Natural killer cell (primary cell): ENCODE data around the gene PIK3R2. TPM values are rescaled to one million over a fixed set of nuclear protein-coding genes. Genes with fewer than 3 reads are reported as not detected.

ENCODE experiments used
- ATAC-seq, 3 donors: fragments of 150-1000 bp in 2 of 3; fragments of 200-7000 bp in 1 of 3; cut with Tn5 transposase; 1 replicate in 1 of 3; 2 replicates in 2 of 3; pipeline ENCODE4 v1.10.0; 2021; ENCODE audit warnings: mild to moderate bottlenecking in 2 of 3, moderate library complexity in 2 of 3
- DNase-seq, 2 donors: peaks; one replicate each; pipeline versions ENCODE4 v3.0.0 to v3.0.0-alpha.2; 2013 to 2021; ENCODE audit warnings: mixed read lengths in 1 of 2
- H3K27ac ChIP-seq: one replicate; pipeline ENCODE4 v1.5.1; 2013; ENCODE audit warnings: mild to moderate bottlenecking, low read length
- H3K27me3 ChIP-seq: one replicate; pipeline ENCODE4 v1.6.1; 2013; ENCODE audit warnings: low read length; ENCODE audit not compliant: control insufficient read depth, insufficient read depth
- H3K36me3 ChIP-seq: one replicate; pipeline ENCODE4 v1.6.1; 2013; ENCODE audit warnings: low read length; ENCODE audit not compliant: control insufficient read depth, insufficient read depth
- H3K4me1 ChIP-seq: one replicate; pipeline ENCODE4 v1.6.1; 2013; ENCODE audit warnings: low read length; ENCODE audit not compliant: control insufficient read depth, insufficient read depth
- H3K4me3 ChIP-seq: one replicate; pipeline ENCODE4 v1.5.1; 2013; ENCODE audit warnings: low read length
- H3K9me3 ChIP-seq: one replicate; pipeline ENCODE4 v1.6.1; 2013; ENCODE audit warnings: low read length; ENCODE audit not compliant: control insufficient read depth, insufficient read depth
- H3K27ac Mint-ChIP-seq, 2 donors: one replicate each; pipeline ENCODE4 v1.8.0; 2022; ENCODE audit warnings: mild to moderate bottlenecking in 2 of 2, mixed read lengths in 2 of 2, moderate library complexity in 1 of 2
- H3K27me3 Mint-ChIP-seq, 2 donors: one replicate each; pipeline ENCODE4 v1.8.0; 2022; ENCODE audit warnings: low read depth in 2 of 2, mixed read lengths in 2 of 2
- H3K36me3 Mint-ChIP-seq: one replicate; pipeline ENCODE4 v1.8.0; 2022; ENCODE audit warnings: mixed read lengths
- H3K4me1 Mint-ChIP-seq, 2 donors: one replicate each; pipeline ENCODE4 v1.8.0; 2022; ENCODE audit warnings: mixed read lengths in 2 of 2
- H3K4me3 Mint-ChIP-seq: one replicate; pipeline ENCODE4 v1.8.0; 2022; ENCODE audit warnings: mild to moderate bottlenecking, moderate library complexity, mixed read lengths
- H3K9me3 Mint-ChIP-seq, 2 donors: one replicate each; pipeline ENCODE4 v1.8.0; 2022; ENCODE audit warnings: mixed read lengths in 2 of 2
- WGBS: methylation state at CpG from one replicate; pipeline ENCODE4 v1.1.7; 2013; ENCODE audit warnings: missing lambda C conversion rate; ENCODE audit not compliant: insufficient coverage; 5-methylcytosine and 5-hydroxymethylcytosine counted together
- intact Hi-C: fragments of 100-400 bp; cut with micrococcal nuclease; formaldehyde crosslinking; loops from one replicate; pipeline ENCODE4 v1.14.2; 2022
- total RNA-seq, 4 donors: library from RNA; stranded (reverse); fragments of 120-200 nt in 1 of 4; gene quantifications; one replicate each; pipeline versions ENCODE4 v1.2.3 to v1.2.4, GENCODE V29; 2013 to 2022
- TF ChIP-seq, protein P1 (sequence below): fragments of 200-600 bp; IDR thresholded peaks from one replicate; pipeline ENCODE4 v1.8.0; 2022; ENCODE audit warnings: antibody characterized with exemption

The PIK3R2 gene
- total RNA-seq, 3 donors from 2014 or later (not counting 1 experiment from before 2014, with no cell fraction given) = 12.3 to 26.4 (median 16.0) TPM

DNA sequence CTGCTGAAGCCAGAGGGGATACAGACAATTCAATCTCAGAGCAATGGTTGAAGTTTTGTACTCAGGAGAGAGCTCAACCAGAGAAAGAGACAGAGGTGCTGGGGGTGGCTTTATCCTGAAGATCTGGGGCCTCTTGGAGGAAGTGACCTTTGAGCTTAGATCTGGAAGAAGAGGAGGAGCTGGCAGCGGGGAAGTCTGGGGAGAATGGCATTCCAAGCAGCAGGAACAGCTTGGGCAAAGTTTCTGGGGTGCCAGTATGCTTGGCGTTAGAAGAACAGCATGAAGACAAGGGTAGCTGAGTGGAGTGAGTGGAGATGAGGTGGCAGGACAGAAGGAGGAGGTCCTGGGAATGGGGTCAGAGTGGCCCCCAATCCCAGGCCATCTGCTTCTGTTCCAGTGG is 44.1 kb upstream of the PIK3R2 start:
- H3K4me3 Mint-ChIP-seq = peak overlapping the region; percentile 87
- peaks cover 53% of the 10 kb centered on the region for H3K4me1 ChIP-seq
- peak overlapping the region; percentile 49 to 84 for H3K27ac Mint-ChIP-seq
- H3K9me3 Mint-ChIP-seq = no peaks in the 10 kb centered on the region
- peak overlapping the region; percentile 16 for H3K27ac ChIP-seq
- H3K4me1 Mint-ChIP-seq = peaks cover 0 to 25% of the 10 kb centered on the region in 2 donors
- H3K27me3 ChIP-seq = no peaks in the 10 kb centered on the region
- H3K9me3 ChIP-seq = no peaks in the 10 kb centered on the region
- TF ChIP-seq, protein P1, sequence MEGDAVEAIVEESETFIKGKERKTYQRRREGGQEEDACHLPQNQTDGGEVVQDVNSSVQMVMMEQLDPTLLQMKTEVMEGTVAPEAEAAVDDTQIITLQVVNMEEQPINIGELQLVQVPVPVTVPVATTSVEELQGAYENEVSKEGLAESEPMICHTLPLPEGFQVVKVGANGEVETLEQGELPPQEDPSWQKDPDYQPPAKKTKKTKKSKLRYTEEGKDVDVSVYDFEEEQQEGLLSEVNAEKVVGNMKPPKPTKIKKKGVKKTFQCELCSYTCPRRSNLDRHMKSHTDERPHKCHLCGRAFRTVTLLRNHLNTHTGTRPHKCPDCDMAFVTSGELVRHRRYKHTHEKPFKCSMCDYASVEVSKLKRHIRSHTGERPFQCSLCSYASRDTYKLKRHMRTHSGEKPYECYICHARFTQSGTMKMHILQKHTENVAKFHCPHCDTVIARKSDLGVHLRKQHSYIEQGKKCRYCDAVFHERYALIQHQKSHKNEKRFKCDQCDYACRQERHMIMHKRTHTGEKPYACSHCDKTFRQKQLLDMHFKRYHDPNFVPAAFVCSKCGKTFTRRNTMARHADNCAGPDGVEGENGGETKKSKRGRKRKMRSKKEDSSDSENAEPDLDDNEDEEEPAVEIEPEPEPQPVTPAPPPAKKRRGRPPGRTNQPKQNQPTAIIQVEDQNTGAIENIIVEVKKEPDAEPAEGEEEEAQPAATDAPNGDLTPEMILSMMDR = no peak
- WGBS = 91% methylated on average over 2 of the region's 2 CpGs
- no peak overlapping the region for H3K4me3 ChIP-seq
- H3K27me3 Mint-ChIP-seq = no peaks in the 10 kb centered on the region
- H3K36me3 Mint-ChIP-seq = no peaks in the 10 kb centered on the region
- DNase-seq (no peak), ATAC-seq (no peak)
- no peaks in the 10 kb centered on the region for H3K36me3 ChIP-seq
- intact Hi-C loops = no loop called here

DNA sequence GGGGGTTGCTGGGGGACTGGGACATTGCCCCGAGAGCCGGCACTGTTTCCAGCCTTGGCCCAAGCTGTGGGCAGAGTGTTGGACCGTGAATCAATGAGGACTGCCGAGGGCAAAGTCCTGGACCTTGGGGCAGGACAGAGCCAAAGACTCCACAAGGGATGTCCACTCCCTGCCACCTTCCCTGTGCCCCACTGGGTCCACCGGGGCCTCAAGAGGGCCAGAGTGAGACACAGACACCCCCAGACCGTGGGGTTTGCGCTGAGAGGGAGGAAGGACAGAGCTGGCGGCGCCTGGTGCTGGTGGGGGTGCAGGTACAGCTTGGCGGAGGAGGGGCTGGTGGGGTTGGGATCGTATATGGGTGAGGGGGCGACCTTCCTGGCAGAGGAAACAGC is 43.6 kb upstream of the PIK3R2 start:
- Histone ChIP-seq H3K9me3 (no peaks in the 10 kb centered on the region), H3K27me3 (no peaks in the 10 kb centered on the region), H3K4me1 (peaks cover 49% of the 10 kb centered on the region), H3K4me3 (peak overlapping the region; percentile 23), H3K27ac (no peak overlapping the region), H3K36me3 (no peaks in the 10 kb centered on the region)
- Mint-ChIP-seq H3K27me3 (no peaks in the 10 kb centered on the region), H3K36me3 (no peaks in the 10 kb centered on the region), H3K4me1 (peaks cover 0 to 25% of the 10 kb centered on the region in 2 donors), H3K9me3 (no peaks in the 10 kb centered on the region), H3K27ac (peak overlapping the region; percentile 49 to 84), H3K4me3 (peak overlapping the region; percentile 87)
- TF ChIP-seq, protein P1 = no peak
- intact Hi-C loops = no loop called here
- DNase-seq (no peak), ATAC-seq (no peak)
- WGBS = 64% methylated on average over 12 of the region's 12 CpGs

DNA sequence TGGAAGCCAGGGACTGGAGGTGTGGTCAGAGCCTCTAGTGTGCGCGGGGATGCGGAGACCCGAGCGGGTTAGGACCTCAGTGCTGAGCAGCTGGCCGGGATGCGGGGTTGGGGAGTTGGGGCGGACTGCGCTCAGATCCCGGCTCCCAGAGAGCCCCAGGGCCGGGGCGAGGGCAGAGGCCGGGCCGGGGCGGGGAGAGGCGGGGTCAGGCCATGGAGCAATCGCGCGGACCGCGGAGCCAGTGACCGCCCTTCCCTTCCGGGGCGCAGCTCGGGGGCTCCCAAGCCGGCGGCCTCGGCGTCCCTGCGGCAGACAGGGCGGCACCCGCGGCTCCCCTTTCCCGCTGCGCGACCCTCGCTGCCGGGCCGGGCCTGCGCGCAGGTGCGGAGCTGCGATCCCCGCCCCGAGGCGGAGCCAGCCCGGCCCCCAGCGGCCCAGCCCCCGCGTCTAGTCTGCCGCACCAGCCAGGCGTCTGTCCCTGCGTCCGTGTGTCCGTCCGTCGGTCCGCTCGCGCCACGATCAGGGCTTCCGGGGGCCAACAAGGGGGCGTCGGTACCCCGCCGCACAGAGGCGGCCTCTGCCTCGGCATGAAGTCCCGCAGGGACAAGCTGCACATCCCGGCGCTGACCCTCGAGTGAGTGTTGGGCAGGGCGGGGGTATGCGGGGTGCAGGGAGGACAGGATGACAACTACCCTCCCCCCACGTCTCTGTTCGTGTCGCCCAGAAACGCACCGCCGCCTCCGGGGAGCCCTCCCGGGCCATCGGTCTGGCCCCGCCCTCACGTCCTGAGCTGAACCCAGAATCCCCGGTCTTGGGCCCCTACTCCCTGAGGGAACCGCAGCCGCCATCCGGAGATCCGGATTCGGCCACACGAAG is 43.0 kb upstream of the PIK3R2 start:
- peaks cover 43% of the 10 kb centered on the region for H3K4me1 ChIP-seq
- Mint-ChIP-seq H3K9me3 (no peaks in the 10 kb centered on the region), H3K27ac (peak overlapping the region; percentile 49 to 84), H3K4me3 (peak overlapping the region; percentile 87), H3K27me3 (no peaks in the 10 kb centered on the region), H3K36me3 (no peaks in the 10 kb centered on the region), H3K4me1 (peaks cover 2 to 26% of the 10 kb centered on the region in 2 donors)
- WGBS = under 1% methylated on average over 92 of the region's 92 CpGs
- peak; percentile 72 to 78 (median 74) for ATAC-seq
- H3K27ac ChIP-seq = peak overlapping the region; percentile 43
- peak; percentile 50 to 65 for DNase-seq
- TF ChIP-seq, protein P1 = no peak
- H3K9me3 ChIP-seq = no peaks in the 10 kb centered on the region
- intact Hi-C loops = no loop called here
- peak overlapping the region; percentile 65 for H3K4me3 ChIP-seq
- no peaks in the 10 kb centered on the region for H3K27me3 ChIP-seq
- H3K36me3 ChIP-seq = no peaks in the 10 kb centered on the region
